Activated CD8-positive, alpha-beta memory T cell treated with anti-CD3 and anti-CD28 coated beads, Interleukin-2, amount 10 ng/mL, durations not matched to agents 7 days and 5 days (primary cell): ENCODE results near the gene CARD16. TPM values are rescaled to one million over a fixed set of nuclear protein-coding genes. Genes with fewer than 3 reads are reported as not detected.

Experiments used
- ATAC-seq: fragments of 150-1000 bp; cut with Tn5 transposase; one replicate; pipeline ENCODE4 v1.10.0; 2021; ENCODE audit warnings: moderate library complexity
- CTCF ChIA-PET: fragments of 350-600 bp; sonication (Branson Sonifier 250); formaldehyde crosslinking; loops from one replicate; lab custom pipeline; 2021; ENCODE audit warnings: antibody characterized with exemption; lab: Charles Lee
- DNase-seq: peaks from one replicate; pipeline ENCODE4 v3.0.0-alpha.2; 2020
- H3K27ac Mint-ChIP-seq: one replicate; pipeline ENCODE4 v1.8.0; 2021; ENCODE audit warnings: mild to moderate bottlenecking, mixed read lengths
- H3K27me3 Mint-ChIP-seq: one replicate; pipeline ENCODE4 v1.8.0; 2021; ENCODE audit warnings: mixed read lengths
- H3K36me3 Mint-ChIP-seq: one replicate; pipeline ENCODE4 v1.8.0; 2021; ENCODE audit warnings: mild to moderate bottlenecking, mixed read lengths
- H3K4me1 Mint-ChIP-seq: one replicate; pipeline ENCODE4 v1.8.0; 2021; ENCODE audit warnings: mixed read lengths
- H3K4me3 Mint-ChIP-seq: one replicate; pipeline ENCODE4 v1.8.0; 2021; ENCODE audit warnings: mild to moderate bottlenecking, moderate library complexity, mixed read lengths
- H3K9me3 Mint-ChIP-seq: one replicate; pipeline ENCODE4 v1.8.0; 2022; ENCODE audit warnings: low read depth, mixed read lengths
- total RNA-seq, 2 experiments: library from RNA; stranded (reverse); gene quantifications; one replicate each; pipeline ENCODE4 v1.2.3, GENCODE V29; 2021

The CARD16 gene
- total RNA-seq, 2 experiments from 2014 or later: 70.3 to 92.0 TPM

DNA sequence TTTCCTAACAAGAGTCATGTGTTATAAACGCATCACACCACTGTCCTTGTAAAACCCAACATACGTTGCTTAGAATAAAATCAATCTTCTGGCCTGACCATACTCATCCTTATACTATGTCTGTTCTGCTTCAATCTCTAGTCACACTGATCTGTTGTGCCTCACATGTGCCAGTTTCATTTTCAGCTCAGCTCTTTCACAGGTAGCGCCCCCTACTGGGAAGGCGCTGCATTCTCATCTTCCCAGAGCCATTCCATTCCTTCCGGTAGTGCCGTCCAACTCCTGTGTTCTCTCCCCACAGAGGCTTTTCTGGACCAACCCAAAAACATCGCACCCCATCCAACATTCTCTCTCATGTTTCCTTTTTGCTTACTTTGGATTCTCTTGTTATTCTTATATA is 44.3 kb downstream of the CARD16 start:
- Mint-ChIP-seq H3K27me3 (no peaks in the 10 kb centered on the region), H3K9me3 (no peaks in the 10 kb centered on the region), H3K4me1 (peaks cover 5% of the 10 kb centered on the region), H3K4me3 (no peak overlapping the region), H3K36me3 (no peaks in the 10 kb centered on the region), H3K27ac (no peak overlapping the region)
- CTCF ChIA-PET: interaction anchor here (1.5 kb wide), 1 partner anchor 33 kb away, joined by 6 read pairs; no protein-coding TSS in a partner anchor
- DNase-seq: peak; percentile 60
- peak; percentile 80 for ATAC-seq

- Mint-ChIP-seq H3K36me3 (no peaks in the 10 kb centered on the region), H3K4me3 (no peak overlapping the region), H3K27ac (no peak overlapping the region), H3K27me3 (no peaks in the 10 kb centered on the region), H3K4me1 (peaks cover 5% of the 10 kb centered on the region), H3K9me3 (no peaks in the 10 kb centered on the region)
- DNase-seq (no peak), ATAC-seq (no peak)
- CTCF ChIA-PET: interaction anchor here (1.5 kb wide), 1 partner anchor 33 kb away, joined by 6 read pairs; no protein-coding TSS in a partner anchor
Measured at GRCh38 chr11:105000167-105000566, 45.0 kb downstream of the CARD16 start.

GRCh38 chr11:104999721-105000120 is 45.4 kb downstream of the CARD16 start:
- Mint-ChIP-seq H3K27me3 (no peaks in the 10 kb centered on the region), H3K9me3 (peaks cover under 1% of the 10 kb centered on the region), H3K27ac (no peak overlapping the region), H3K4me3 (no peak overlapping the region), H3K36me3 (no peaks in the 10 kb centered on the region), H3K4me1 (peaks cover 7% of the 10 kb centered on the region)
- ATAC-seq (no peak), DNase-seq (no peak)
- CTCF ChIA-PET: no interaction called here

DNA sequence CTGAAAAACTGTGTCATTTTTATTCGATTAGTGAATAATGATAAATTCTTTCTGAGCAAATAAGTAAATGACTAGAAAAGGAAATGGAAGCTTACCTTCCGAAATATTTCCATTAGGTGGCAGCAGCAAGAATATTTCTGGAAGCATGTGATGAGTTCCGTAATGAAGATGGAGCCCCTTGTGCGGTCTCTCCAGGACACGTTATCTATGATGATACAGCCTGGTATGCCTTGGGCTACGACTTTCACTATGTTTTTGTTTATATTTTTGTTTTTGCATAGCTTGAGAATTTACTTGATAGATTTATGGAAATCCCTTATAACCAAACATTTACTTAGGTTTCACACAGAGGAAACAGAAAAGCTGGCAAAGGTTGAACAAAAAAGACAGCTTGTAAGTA is 47.8 kb downstream of the CARD16 start:
- Mint-ChIP-seq H3K27ac (no peak overlapping the region), H3K4me3 (no peak overlapping the region), H3K36me3 (no peaks in the 10 kb centered on the region), H3K9me3 (peaks cover 4% of the 10 kb centered on the region), H3K27me3 (no peaks in the 10 kb centered on the region), H3K4me1 (peaks cover 7% of the 10 kb centered on the region)
- CTCF ChIA-PET: interaction anchor here (1.3 kb wide), 1 partner anchor 27 kb away, joined by 3 read pairs; no protein-coding TSS in a partner anchor
- ATAC-seq (no peak), DNase-seq (no peak)

GRCh38 chr11:104995001-104995408 is 50.1 kb downstream of the CARD16 start:
- Mint-ChIP-seq H3K36me3 (no peaks in the 10 kb centered on the region), H3K9me3 (peaks cover 4% of the 10 kb centered on the region)
- no peak for DNase-seq

DNA sequence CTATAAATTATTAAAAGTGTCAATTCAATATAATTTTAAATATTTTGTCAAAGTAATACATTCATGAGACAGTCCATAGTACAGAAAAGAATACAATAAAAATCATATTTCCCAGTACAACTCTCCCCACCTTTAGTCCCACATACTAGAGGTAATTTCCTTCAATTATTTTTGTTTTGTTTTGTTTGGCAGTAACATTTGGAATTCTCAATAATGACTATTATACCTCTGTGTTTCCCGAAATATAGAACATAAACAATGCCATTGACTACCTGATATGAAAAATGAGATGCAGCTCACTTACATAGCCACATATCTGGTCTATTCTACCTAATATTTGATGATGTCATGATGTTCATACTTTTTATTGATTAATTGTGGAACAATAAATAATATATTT is 52.4 kb downstream of the CARD16 start:
- CTCF ChIA-PET: no interaction called here
- Mint-ChIP-seq H3K27me3 (peaks cover 4% of the 10 kb centered on the region), H3K4me1 (peaks cover 2% of the 10 kb centered on the region), H3K27ac (no peak overlapping the region), H3K9me3 (peaks cover 6% of the 10 kb centered on the region), H3K36me3 (peaks cover 5% of the 10 kb centered on the region), H3K4me3 (no peak overlapping the region)
- ATAC-seq (no peak), DNase-seq (no peak)

More at GRCh38 chr11:104995001-104995408, 50.1 kb downstream of the CARD16 start:
- Mint-ChIP-seq H3K27ac (no peak overlapping the region), H3K4me1 (peaks cover 2% of the 10 kb centered on the region), H3K4me3 (no peak overlapping the region), H3K27me3 (peaks cover 2% of the 10 kb centered on the region)
- ATAC-seq: no peak
- CTCF ChIA-PET: no interaction called here

DNA sequence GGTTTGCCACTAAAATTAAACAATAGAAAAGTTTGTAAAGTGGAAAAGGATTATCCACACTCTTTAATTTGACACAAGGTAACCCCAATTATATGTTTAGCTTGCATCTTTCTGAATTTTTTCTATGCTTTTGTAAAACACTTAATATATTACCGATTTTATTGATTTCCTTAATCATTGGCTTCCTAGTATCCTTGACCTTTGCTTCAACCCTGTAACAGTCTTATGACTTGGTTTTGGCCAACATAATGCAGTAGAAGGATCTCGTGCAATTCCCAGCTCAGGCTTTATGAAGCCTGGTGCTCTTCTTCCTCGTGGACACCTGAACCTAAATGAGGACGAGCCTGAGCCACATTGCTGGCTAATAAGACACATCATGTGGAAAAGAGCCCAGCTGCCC is 53.1 kb downstream of the CARD16 start:
- no peak overlapping the region for H3K4me3 Mint-ChIP-seq
- CTCF ChIA-PET: no interaction called here
- H3K27me3 Mint-ChIP-seq: peaks cover 4% of the 10 kb centered on the region
- H3K27ac Mint-ChIP-seq: no peak overlapping the region
- H3K36me3 Mint-ChIP-seq: peaks cover 5% of the 10 kb centered on the region
- peaks cover 6% of the 10 kb centered on the region for H3K9me3 Mint-ChIP-seq
- peaks cover 2% of the 10 kb centered on the region for H3K4me1 Mint-ChIP-seq
- ATAC-seq (no peak), DNase-seq (no peak)

Other genes starting within 250 kb of the CARD16 start
- gene CASP12, start 146.9 kb downstream of the CARD16 start, total RNA-seq: under 1 TPM in 1 of 2 experiments, not detected in 1; 0.23 TPM
- gene CASP4, start 76.8 kb downstream of the CARD16 start, total RNA-seq: 100 to 1,000 TPM in 1 of 2 experiments, 10 to 100 TPM in 1; 96.4 to 119 TPM
- not detected for gene CASP5, start 22.2 kb downstream of the CARD16 start, total RNA-seq
- gene CASP1, start 10.2 kb downstream of the CARD16 start, total RNA-seq: 100 to 1,000 TPM in 1 of 2 experiments, 10 to 100 TPM in 1; 94.1 to 109 TPM
- not detected for gene CARD18, start 94.4 kb upstream of the CARD16 start, total RNA-seq